ENCODE results near the gene NSMCE1.

NSMCE1 gene

DNA sequence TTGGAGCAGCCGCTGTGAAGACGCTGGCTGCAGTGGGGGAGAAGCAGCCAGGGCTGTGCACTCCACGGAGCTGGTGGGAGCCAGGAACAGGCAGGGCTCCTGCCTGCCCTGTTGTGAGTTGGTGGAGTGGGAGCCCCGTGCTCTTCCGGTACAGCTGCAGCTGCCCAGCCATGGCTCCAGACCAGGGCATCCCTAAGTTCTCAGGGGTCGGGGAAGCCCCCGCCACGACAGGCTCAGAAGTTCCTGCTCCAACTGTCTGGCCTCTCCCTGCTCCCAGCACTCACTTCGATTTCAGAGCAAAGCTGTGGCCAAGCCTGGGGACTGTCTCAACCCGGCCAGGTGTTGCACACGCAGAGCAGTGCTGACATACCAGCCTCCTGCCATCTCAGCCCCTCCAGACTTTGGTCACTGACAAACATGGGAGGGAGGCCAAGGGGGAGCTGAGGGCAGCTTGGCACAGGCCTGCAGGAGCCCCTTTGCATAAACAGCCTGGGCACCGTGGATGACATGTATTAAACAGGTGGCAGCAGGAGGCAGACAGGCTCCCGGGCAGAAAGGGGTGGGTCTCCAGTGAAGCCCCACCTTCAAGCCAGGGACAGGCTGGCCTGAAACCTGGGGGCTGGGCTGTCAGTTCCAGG lies 79.1 kb downstream of the NSMCE1 start:
- DNase-seq = no peak

DNA sequence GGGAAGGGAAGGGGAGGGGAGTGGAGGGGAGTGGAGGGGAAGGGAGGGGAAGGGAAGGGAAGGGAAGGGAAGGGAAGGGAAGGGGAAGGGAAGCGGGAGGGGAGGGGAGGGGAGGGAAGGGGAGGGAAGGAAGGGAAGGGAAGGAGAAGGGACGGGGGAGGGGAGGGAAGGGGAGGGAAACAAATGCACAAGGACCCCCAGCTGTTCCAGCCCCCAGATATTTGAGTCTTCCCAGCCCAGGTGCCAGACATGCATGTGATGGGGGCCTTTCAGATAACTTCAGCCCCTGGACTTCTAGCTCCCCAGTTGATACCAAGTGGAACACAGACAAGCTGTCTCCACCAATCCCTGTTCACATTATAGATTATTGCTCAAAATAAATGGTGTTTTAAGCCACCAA lies 79.9 kb downstream of the NSMCE1 start:
- DNase-seq = no peak

DNA sequence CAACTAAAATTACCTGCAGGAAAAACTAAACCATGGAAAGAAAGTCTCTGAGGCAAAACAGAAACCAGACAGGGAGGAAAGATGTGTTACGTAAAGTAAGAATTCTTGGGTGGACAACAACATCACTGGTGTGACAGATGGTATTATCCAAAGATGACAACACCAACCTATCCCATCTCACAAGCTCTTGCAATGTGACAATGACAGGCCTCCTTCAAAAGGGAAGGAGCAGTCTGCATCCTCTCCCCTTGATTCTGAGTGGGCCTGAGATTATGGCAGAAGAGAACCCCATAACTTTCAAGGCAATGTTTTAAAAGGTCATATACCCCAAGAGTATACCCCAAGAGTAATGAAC lies 82.8 kb downstream of the NSMCE1 start:
- DNase-seq = no peak

DNA sequence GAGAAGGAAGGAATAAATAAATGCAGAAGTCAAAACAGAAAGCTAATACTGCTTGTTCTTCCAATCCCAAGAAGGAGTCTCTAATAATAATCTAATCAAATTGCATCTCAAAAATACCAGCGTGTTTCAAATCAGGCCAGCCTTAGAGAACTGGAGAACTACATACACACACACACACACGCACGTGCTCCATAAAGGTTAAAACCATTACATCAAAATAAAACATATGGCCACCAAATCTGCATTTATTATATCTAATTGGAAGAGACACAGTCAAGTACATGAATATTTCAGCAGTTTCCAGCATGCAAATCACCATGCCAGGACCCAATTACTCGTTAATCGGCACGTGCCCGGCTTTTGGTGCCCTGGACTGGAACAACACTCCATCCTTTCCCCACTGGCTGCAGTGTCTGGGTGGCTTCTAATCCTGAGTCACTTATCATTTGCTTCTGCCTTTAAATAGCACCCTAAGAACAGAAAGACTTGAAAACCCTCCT lies 85.6 kb downstream of the NSMCE1 start:
- DNase-seq = no peak

DNA sequence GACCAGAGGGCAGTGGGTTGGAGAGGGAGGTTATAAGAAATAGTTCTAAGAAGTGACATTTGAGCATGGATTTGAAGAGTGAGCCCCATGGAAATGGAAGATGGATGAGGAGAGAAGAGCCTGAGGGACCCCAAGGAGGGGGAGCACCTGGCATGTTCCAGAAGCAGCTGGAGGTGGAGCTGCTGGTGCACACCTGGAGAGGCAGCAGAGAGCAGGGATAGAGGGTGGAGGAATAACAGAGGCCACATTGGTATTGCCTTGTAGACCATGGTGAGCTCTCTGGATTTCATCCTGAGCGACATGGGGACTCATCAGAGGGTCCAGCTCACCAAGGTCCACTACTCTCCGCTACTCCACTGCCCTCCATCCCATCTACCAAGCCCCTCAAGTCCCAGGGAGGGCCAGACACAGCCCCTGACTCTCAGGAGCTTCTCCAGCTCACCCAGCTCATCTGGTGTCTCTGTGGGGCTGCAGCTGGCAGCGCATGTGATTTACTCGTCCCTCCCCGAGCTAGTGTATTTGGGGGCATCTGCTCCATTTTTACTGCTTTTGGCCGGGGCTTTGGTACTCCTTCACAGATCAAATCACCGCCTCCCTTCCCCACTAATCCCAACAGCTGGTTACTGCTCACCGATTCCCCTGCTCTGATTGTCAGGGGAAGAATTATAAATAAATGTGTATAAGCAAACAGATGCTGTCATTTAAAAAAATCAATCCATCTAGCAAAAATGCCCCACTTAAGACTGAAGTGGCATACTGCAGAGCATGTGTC lies 87.4 kb downstream of the NSMCE1 start:
- DNase-seq = no peak

DNA sequence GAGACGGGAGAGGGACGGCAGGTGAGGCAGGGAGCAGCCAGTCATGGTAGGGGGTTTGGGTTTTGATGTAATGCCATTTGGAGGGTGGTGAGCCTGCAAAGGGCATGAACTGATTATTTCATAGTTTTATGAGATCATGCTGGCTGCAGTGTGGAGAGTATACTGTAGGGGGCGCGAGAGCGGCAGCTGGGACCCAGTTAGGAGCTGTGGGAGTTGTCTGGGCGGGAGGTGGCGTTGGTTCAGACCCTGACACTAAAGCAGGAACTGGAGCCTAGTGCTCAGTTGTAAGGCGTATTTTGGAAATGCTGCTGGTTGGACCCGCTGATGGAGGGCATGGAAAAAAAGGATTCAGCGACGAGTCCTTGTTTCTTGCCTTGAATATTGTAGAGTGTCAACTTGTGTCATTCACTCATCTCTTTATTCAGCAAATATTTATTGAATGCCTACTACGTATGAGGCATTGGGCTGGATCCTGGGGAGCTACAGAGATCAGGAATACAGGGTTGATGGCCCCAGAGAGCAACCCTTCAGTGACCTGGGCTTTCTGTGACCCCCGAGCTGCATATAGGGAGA lies 89.0 kb downstream of the NSMCE1 start:
- DNase-seq = no peak

DNA sequence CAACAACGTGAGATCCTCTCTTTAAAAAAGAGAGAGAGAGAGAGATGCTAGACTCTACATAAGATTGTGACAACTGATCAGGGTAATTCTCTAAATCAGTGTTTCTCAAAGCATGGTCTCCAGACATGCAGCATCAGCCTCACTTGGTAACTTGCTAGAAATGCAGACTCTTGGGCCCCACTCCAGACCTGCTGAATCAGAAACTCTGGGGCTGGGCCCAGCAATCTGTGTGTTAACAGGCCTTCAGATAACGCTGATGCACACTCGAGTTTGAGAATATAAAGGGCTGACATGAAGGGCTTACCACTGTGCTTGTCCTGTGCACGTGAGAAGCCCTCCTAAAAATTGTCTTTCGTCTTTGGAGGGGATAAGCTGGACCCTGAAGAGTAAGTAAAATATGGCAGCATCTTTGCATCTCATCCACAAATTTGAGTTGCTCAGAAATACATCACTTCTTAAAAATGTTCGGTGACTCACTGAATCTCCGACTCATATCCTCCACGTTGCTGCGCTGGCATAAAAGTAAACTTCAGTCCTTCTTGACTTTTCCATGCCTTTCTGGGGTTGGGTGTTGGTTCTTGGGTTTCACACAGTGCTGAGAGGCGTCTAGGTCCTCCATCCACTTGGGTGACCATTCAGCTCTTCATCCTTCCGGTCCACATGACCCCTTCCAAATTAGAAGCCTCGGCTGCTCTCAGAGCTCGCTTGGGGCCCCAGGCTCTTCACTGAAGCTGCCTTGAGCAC lies 91.4 kb downstream of the NSMCE1 start:
- no peak for DNase-seq

DNA sequence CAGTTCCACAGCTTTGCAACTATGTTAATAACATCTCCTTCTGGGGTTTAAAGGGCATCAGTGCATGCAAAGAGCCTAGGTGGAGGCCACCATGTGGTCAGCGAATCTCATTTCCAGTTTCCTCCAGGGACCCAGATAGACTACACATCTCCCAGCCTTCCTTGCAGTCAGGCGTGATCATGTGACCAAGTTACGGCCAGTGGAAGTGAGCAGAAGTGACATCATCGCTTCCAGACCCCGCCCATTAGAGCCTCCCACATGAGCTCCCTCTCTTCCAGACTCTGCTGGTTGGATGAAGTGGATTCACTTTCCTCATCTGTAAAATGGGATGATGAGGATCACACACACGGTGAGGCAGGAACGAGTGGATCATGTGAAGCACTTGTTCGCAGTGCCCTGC lies 92.7 kb downstream of the NSMCE1 start:
- DNase-seq = no peak

Measured in NCI-H1436 treated with DMSO at 0.1 percent for 48 hours (cell line).